ENCODE results near the gene ARNT2. TPM values are rescaled to one million over a fixed set of nuclear protein-coding genes. Genes with fewer than 3 reads are reported as not detected.

The ARNT2 gene
- total and polyA plus RNA-seq, 2 donors, result 1.4 to 2.4 TPM

DNA sequence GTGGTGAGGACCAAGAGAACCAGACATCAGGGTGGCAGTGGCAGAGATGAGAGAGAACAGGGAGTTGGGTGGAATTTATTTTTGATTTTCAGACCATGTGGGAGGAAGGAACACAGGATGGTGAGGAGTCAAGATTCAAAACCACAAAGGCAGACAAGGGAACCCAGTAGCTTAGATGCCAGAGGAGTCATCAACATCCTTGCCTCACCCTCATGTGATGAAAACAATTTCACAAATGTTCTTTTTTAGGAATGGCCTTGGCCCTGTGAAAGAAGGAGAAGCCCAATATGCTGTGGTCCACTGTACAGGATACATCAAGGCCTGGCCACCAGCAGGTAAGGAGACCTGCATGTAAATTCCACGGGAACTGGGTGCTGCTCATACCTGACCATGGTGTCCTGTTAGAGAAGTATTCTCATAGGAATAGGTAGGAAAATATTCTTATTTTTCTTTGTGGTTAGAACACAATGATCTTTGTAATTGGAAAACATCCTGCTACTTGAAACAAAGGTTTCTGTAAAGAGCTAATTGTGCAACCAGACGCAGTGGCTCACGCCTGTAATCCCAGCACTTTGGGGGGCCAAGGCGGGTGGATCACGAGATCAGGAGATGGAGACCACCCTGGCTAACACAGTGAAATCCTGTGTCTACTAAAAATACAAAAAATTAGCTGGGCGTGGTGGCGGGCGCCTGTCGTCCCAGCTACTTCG, 110.0 kb downstream of the ARNT2 start:
- Histone ChIP-seq H3K36me3 (ENCODE audit: control insufficient read depth in 2 of 2, insufficient read depth in 2 of 2, low read length in 1 of 2) (no peaks in the 10 kb centered on the region), H3K4me1 (ENCODE audit: control insufficient read depth in 2 of 2, insufficient read depth in 2 of 2, low read length in 2 of 2) (no peaks in the 10 kb centered on the region), H3K4me3 (ENCODE audit: low read length in 2 of 2) (no peak overlapping the region), H3K9me3 (ENCODE audit: control insufficient read depth in 2 of 2, insufficient read depth in 1 of 2, low read length in 1 of 2) (no peaks in the 10 kb centered on the region), H3K27ac (ENCODE audit: low read depth in 1 of 2, low read length in 1 of 2) (no peak overlapping the region), H3K27me3 (ENCODE audit: control insufficient read depth in 2 of 2, insufficient read depth in 1 of 2, low read length in 1 of 2) (no peaks in the 10 kb centered on the region)
- no peak for DNase-seq (ENCODE audit: low read depth in 6 of 9, low spot score in 9 of 9)
- WGBS, result 95% methylated on average over 10 of the region's 10 CpGs

- H3K4me1 ChIP-seq (ENCODE audit: control insufficient read depth in 2 of 2, insufficient read depth in 2 of 2, low read length in 2 of 2), result no peaks in the 10 kb centered on the region
- no peaks in the 10 kb centered on the region for H3K36me3 ChIP-seq (ENCODE audit: control insufficient read depth in 2 of 2, insufficient read depth in 2 of 2, low read length in 1 of 2)
- no peak overlapping the region for H3K27ac ChIP-seq (ENCODE audit: low read depth in 1 of 2, low read length in 1 of 2)
- no peak for DNase-seq (ENCODE audit: low read depth in 6 of 9, low spot score in 9 of 9)
- H3K27me3 ChIP-seq (ENCODE audit: control insufficient read depth in 2 of 2, insufficient read depth in 1 of 2, low read length in 1 of 2), result no peaks in the 10 kb centered on the region
- H3K9me3 ChIP-seq (ENCODE audit: control insufficient read depth in 2 of 2, insufficient read depth in 1 of 2, low read length in 1 of 2), result no peaks in the 10 kb centered on the region
- no peak overlapping the region for H3K4me3 ChIP-seq (ENCODE audit: low read length in 2 of 2)
These were observed 113.1 kb downstream of the ARNT2 start for GRCh38 chr15:80517290-80517689.

GRCh38 chr15:80518522-80518921, 114.3 kb downstream of the ARNT2 start:
- Histone ChIP-seq H3K36me3 (ENCODE audit: control insufficient read depth in 2 of 2, insufficient read depth in 2 of 2, low read length in 1 of 2) (no peaks in the 10 kb centered on the region), H3K4me1 (ENCODE audit: control insufficient read depth in 2 of 2, insufficient read depth in 2 of 2, low read length in 2 of 2) (no peaks in the 10 kb centered on the region), H3K27me3 (ENCODE audit: control insufficient read depth in 2 of 2, insufficient read depth in 1 of 2, low read length in 1 of 2) (no peaks in the 10 kb centered on the region), H3K27ac (ENCODE audit: low read depth in 1 of 2, low read length in 1 of 2) (no peak overlapping the region), H3K9me3 (ENCODE audit: control insufficient read depth in 2 of 2, insufficient read depth in 1 of 2, low read length in 1 of 2) (no peaks in the 10 kb centered on the region), H3K4me3 (ENCODE audit: low read length in 2 of 2) (no peak overlapping the region)
- no peak for DNase-seq (ENCODE audit: low read depth in 6 of 9, low spot score in 9 of 9)
- WGBS, result 96% methylated on average over 1 of the region's 1 CpG

GRCh38 chr15:80523746-80524145, 119.6 kb downstream of the ARNT2 start:
- no peaks in the 10 kb centered on the region for H3K9me3 ChIP-seq (ENCODE audit: control insufficient read depth in 2 of 2, insufficient read depth in 1 of 2, low read length in 1 of 2)
- H3K4me1 ChIP-seq (ENCODE audit: control insufficient read depth in 2 of 2, insufficient read depth in 2 of 2, low read length in 2 of 2), result no peaks in the 10 kb centered on the region
- WGBS, result 95% methylated on average over 2 of the region's 2 CpGs

GRCh38 chr15:80525853-80526252, 121.7 kb downstream of the ARNT2 start:
- no peaks in the 10 kb centered on the region for H3K4me1 ChIP-seq (ENCODE audit: control insufficient read depth in 2 of 2, insufficient read depth in 2 of 2, low read length in 2 of 2)
- H3K27me3 ChIP-seq (ENCODE audit: control insufficient read depth in 2 of 2, insufficient read depth in 1 of 2, low read length in 1 of 2), result no peaks in the 10 kb centered on the region
- DNase-seq (ENCODE audit: low read depth in 6 of 9, low spot score in 9 of 9), result no peak
- H3K4me3 ChIP-seq (ENCODE audit: low read length in 2 of 2), result no peak overlapping the region
- 94% methylated on average over 2 of the region's 2 CpGs for WGBS
- H3K27ac ChIP-seq (ENCODE audit: low read depth in 1 of 2, low read length in 1 of 2), result no peak overlapping the region
- H3K36me3 ChIP-seq (ENCODE audit: control insufficient read depth in 2 of 2, insufficient read depth in 2 of 2, low read length in 1 of 2), result no peaks in the 10 kb centered on the region
- no peaks in the 10 kb centered on the region for H3K9me3 ChIP-seq (ENCODE audit: control insufficient read depth in 2 of 2, insufficient read depth in 1 of 2, low read length in 1 of 2)

More at GRCh38 chr15:80523746-80524145, 119.6 kb downstream of the ARNT2 start:
- H3K27me3 ChIP-seq (ENCODE audit: control insufficient read depth in 2 of 2, insufficient read depth in 1 of 2, low read length in 1 of 2), result no peaks in the 10 kb centered on the region
- H3K4me3 ChIP-seq (ENCODE audit: low read length in 2 of 2), result no peak overlapping the region
- no peaks in the 10 kb centered on the region for H3K36me3 ChIP-seq (ENCODE audit: control insufficient read depth in 2 of 2, insufficient read depth in 2 of 2, low read length in 1 of 2)
- DNase-seq (ENCODE audit: low read depth in 6 of 9, low spot score in 9 of 9), result no peak
- no peak overlapping the region for H3K27ac ChIP-seq (ENCODE audit: low read depth in 1 of 2, low read length in 1 of 2)

DNA sequence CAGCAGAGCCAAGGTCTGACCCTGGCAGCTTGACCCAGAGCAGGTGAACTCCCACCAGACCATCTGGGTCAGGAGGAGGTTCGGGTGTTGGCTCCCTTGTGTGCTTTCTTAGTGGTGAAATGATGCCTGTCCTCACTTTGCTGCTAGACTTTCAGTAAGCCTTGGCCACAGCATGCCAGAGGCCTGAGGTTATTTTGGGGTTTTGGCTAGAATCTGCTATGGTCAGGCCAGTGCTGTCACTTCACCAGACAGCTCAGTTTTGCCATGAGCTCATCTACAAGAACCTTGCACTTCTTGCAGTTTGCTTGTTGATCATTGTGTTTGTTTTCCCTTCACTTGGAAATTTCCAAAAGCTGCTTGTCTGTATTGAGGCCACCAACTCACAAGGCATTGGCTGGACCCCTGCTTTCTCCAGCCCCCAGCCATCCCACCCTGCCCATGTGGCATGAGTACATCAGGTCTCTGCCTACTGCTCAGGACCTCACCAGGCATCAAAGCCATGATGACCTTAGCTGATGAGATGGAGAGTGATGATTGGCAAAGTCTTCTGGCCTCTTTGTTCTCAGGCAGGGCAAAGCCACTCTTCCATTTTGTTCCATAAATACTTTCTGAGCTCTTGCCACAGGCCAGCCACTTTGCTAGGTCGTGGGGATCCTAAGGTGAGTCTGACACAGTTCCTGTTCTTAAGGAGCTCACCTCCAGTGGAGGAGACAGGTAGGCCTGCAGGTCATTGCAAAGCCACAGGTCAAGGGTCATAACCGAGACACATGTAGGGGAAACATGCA, 122.6 kb downstream of the ARNT2 start:
- Histone ChIP-seq H3K9me3 (ENCODE audit: control insufficient read depth in 2 of 2, insufficient read depth in 1 of 2, low read length in 1 of 2) (no peaks in the 10 kb centered on the region), H3K4me1 (ENCODE audit: control insufficient read depth in 2 of 2, insufficient read depth in 2 of 2, low read length in 2 of 2) (no peaks in the 10 kb centered on the region), H3K27me3 (ENCODE audit: control insufficient read depth in 2 of 2, insufficient read depth in 1 of 2, low read length in 1 of 2) (no peaks in the 10 kb centered on the region), H3K4me3 (ENCODE audit: low read length in 2 of 2) (no peak overlapping the region), H3K27ac (ENCODE audit: low read depth in 1 of 2, low read length in 1 of 2) (no peak overlapping the region), H3K36me3 (ENCODE audit: control insufficient read depth in 2 of 2, insufficient read depth in 2 of 2, low read length in 1 of 2) (no peaks in the 10 kb centered on the region)
- DNase-seq (ENCODE audit: low read depth in 6 of 9, low spot score in 9 of 9), result no peak
- 76% methylated on average over 3 of the region's 3 CpGs for WGBS

DNA sequence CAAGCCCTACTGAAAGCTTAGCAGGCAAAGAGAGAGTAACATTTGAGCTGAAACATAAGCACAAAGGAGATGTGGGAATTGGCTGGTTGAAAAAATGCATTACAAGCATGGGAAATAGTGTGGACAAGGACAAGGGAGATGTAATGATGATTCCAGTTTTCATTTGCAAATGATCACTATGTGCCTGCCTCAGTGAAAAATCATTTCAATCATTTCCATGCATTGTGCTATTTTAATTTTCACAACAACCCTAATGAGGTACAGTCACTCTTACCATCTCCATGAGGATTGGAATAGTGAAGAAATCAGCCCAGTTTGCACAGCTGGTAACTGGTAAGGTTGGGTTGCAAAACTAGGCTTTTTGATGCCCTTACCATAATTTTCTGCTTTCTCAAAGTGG, 123.2 kb downstream of the ARNT2 start:
- H3K27ac ChIP-seq (ENCODE audit: low read depth in 1 of 2, low read length in 1 of 2), result no peak overlapping the region
- H3K4me3 ChIP-seq (ENCODE audit: low read length in 2 of 2), result no peak overlapping the region
- no peak for DNase-seq (ENCODE audit: low read depth in 6 of 9, low spot score in 9 of 9)
- no peaks in the 10 kb centered on the region for H3K9me3 ChIP-seq (ENCODE audit: control insufficient read depth in 2 of 2, insufficient read depth in 1 of 2, low read length in 1 of 2)
- no peaks in the 10 kb centered on the region for H3K27me3 ChIP-seq (ENCODE audit: control insufficient read depth in 2 of 2, insufficient read depth in 1 of 2, low read length in 1 of 2)
- no peaks in the 10 kb centered on the region for H3K36me3 ChIP-seq (ENCODE audit: control insufficient read depth in 2 of 2, insufficient read depth in 2 of 2, low read length in 1 of 2)
- H3K4me1 ChIP-seq (ENCODE audit: control insufficient read depth in 2 of 2, insufficient read depth in 2 of 2, low read length in 2 of 2), result no peaks in the 10 kb centered on the region

DNA sequence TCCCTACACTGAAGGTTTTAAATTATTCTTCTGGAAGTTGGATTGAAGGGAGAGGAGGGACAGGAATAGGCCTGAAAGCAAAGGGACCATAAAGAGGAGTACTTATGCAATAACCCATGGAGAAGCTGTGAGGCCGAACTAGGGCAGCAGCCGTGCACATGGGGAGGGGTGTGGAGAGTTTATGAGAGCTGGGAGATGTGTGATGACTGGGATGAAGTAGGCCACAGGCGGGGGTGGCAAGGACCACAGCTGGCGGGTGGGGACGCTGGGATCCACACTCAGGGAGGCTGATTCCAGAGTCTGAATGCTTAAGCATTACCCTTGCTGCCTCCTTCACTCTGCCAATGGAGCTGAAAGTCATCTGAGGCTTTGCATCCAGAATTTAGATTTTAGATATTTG, 123.8 kb downstream of the ARNT2 start:
- no peaks in the 10 kb centered on the region for H3K36me3 ChIP-seq (ENCODE audit: control insufficient read depth in 2 of 2, insufficient read depth in 2 of 2, low read length in 1 of 2)
- 96% methylated on average over 5 of the region's 5 CpGs for WGBS
- H3K27me3 ChIP-seq (ENCODE audit: control insufficient read depth in 2 of 2, insufficient read depth in 1 of 2, low read length in 1 of 2), result no peaks in the 10 kb centered on the region
- H3K4me3 ChIP-seq (ENCODE audit: low read length in 2 of 2), result no peak overlapping the region
- H3K9me3 ChIP-seq (ENCODE audit: control insufficient read depth in 2 of 2, insufficient read depth in 1 of 2, low read length in 1 of 2), result no peaks in the 10 kb centered on the region
- no peaks in the 10 kb centered on the region for H3K4me1 ChIP-seq (ENCODE audit: control insufficient read depth in 2 of 2, insufficient read depth in 2 of 2, low read length in 2 of 2)
- DNase-seq (ENCODE audit: low read depth in 6 of 9, low spot score in 9 of 9), result no peak
- H3K27ac ChIP-seq (ENCODE audit: low read depth in 1 of 2, low read length in 1 of 2), result no peak overlapping the region

- DNase-seq (ENCODE audit: low read depth in 6 of 9, low spot score in 9 of 9), result no peak
- Histone ChIP-seq H3K27ac (ENCODE audit: low read depth in 1 of 2, low read length in 1 of 2) (no peak overlapping the region), H3K4me1 (ENCODE audit: control insufficient read depth in 2 of 2, insufficient read depth in 2 of 2, low read length in 2 of 2) (no peaks in the 10 kb centered on the region), H3K27me3 (ENCODE audit: control insufficient read depth in 2 of 2, insufficient read depth in 1 of 2, low read length in 1 of 2) (no peaks in the 10 kb centered on the region), H3K36me3 (ENCODE audit: control insufficient read depth in 2 of 2, insufficient read depth in 2 of 2, low read length in 1 of 2) (no peaks in the 10 kb centered on the region), H3K9me3 (ENCODE audit: control insufficient read depth in 2 of 2, insufficient read depth in 1 of 2, low read length in 1 of 2) (no peaks in the 10 kb centered on the region), H3K4me3 (ENCODE audit: low read length in 2 of 2) (no peak overlapping the region)
- 91% methylated on average over 5 of the region's 5 CpGs for WGBS
These were observed 126.7 kb downstream of the ARNT2 start for GRCh38 chr15:80530737-80531365.
